RWPE2 (cell line): ENCODE results near the gene IKZF3.
A peak's percentile ranks its signal among the peaks of the same experiment; 100 is the strongest.
"Not testable (repeated sequence)": the region's sequence is repeated elsewhere in the genome, so short reads cannot be mapped to it uniquely, and the experiment has no call there.

ENCODE experiments used
- ATAC-seq: fragments of 200-7000 bp; cut with Tn5 transposase; 3 replicates; pipeline ENCODE4 v1.9.1; 2021; ENCODE audit warnings: low read depth
- DNase-seq: peaks from one replicate; pipeline ENCODE4 v3.0.0-alpha.2; 2020; ENCODE audit warnings: low spot score
- H3K27ac ChIP-seq: fragments of 450-650 bp; 2 replicates; pipeline ENCODE4 v1.5.1; 2017; ENCODE audit warnings: mild to moderate bottlenecking; ENCODE audit not compliant: poor library complexity, severe bottlenecking
- H3K27me3 ChIP-seq: fragments of 250-450 bp; sonication (Bioruptor Pico); 2 replicates; pipeline ENCODE4 v1.5.1; 2021; ENCODE audit warnings: mild to moderate bottlenecking, moderate library complexity; ENCODE audit not compliant: insufficient read depth, poor library complexity, severe bottlenecking
- H3K36me3 ChIP-seq: fragments of 250-450 bp; sonication (Bioruptor Pico); 2 replicates; pipeline ENCODE4 v1.5.1; 2020; ENCODE audit warnings: low read depth, mild to moderate bottlenecking, moderate library complexity
- H3K4me1 ChIP-seq: fragments of 250-450 bp; sonication (Bioruptor Pico); 2 replicates; pipeline ENCODE4 v1.5.1; 2021; ENCODE audit warnings: mild to moderate bottlenecking, moderate library complexity; ENCODE audit not compliant: insufficient read depth, poor library complexity, severe bottlenecking
- H3K4me3 ChIP-seq: fragments of 250-450 bp; sonication (Bioruptor Pico); 2 replicates; pipeline ENCODE4 v1.5.1; 2021; ENCODE audit warnings: mild to moderate bottlenecking, moderate library complexity; ENCODE audit not compliant: severe bottlenecking
- H3K9me3 ChIP-seq: fragments of 250-450 bp; sonication (Bioruptor Pico); 2 replicates; pipeline ENCODE4 v1.5.1; 2021; ENCODE audit warnings: mild to moderate bottlenecking, moderate library complexity; ENCODE audit not compliant: severe bottlenecking
- TF ChIP-seq, protein P1 (sequence below): fragments of 450-650 bp; IDR thresholded peaks from one replicate; pipeline ENCODE4 v1.5.1; 2017; ENCODE audit warnings: mild to moderate bottlenecking, moderate library complexity; ENCODE audit not compliant: poor library complexity, severe bottlenecking

The IKZF3 gene

DNA sequence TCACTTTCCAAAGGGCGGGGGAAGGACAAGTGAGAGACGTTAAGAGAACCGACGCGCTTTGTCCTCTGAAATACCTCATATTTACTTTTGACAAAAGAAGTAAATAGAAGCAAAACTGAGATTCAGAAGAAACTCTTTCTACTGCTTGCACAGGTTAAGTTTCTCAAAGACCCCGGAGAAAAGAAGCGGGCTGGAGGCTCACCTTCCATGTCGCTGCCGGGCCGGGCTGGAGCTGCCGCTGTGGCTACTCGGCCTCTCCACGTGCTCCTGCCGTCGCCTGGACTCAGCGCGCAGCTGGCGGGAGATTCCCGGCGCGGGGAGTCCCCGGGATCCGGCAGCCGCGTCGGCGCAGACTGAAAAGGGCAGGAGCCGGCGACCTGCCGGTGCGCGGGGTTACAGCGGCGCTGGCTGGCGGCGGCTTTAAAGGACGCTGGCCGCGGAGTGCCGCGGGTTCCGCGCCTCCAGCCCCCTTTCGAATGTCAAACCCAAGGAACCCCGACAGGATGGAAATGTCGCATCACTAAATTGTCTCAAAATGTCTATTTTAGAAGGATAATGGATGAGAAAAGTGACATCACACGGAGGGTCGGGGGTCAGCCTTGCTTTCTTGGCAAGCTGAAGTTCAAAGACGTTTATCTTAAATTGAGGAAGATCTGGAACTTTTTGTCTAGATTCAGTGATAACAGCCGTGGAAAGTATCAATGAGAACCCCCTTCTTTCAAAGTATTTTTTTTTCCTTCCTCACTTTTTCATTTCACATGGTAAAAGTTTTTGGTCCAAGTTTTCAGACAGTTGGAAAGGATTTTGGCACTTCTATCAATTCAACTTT lies at the start of gene IKZF3:
Gene IKZF3, minus strand, starts transcription at position 395 of the 829 bp plus-strand sequence. Its CDS starts 186 bp downstream, at position 209.
- Histone ChIP-seq H3K9me3 (no peaks in the 10 kb centered on the region), H3K27ac (no peak within 1 kb of the TSS), H3K4me1 (no peaks in the 10 kb centered on the region), H3K27me3 (peaks cover 51% of the 10 kb centered on the region), H3K36me3 (no peaks in the 10 kb centered on the region), H3K4me3 (no peak within 1 kb of the TSS)
- TF ChIP-seq, protein P1, sequence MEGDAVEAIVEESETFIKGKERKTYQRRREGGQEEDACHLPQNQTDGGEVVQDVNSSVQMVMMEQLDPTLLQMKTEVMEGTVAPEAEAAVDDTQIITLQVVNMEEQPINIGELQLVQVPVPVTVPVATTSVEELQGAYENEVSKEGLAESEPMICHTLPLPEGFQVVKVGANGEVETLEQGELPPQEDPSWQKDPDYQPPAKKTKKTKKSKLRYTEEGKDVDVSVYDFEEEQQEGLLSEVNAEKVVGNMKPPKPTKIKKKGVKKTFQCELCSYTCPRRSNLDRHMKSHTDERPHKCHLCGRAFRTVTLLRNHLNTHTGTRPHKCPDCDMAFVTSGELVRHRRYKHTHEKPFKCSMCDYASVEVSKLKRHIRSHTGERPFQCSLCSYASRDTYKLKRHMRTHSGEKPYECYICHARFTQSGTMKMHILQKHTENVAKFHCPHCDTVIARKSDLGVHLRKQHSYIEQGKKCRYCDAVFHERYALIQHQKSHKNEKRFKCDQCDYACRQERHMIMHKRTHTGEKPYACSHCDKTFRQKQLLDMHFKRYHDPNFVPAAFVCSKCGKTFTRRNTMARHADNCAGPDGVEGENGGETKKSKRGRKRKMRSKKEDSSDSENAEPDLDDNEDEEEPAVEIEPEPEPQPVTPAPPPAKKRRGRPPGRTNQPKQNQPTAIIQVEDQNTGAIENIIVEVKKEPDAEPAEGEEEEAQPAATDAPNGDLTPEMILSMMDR: peak; percentile 80
- peak; percentile 70 for DNase-seq
- peak; percentile 95 for ATAC-seq

DNA sequence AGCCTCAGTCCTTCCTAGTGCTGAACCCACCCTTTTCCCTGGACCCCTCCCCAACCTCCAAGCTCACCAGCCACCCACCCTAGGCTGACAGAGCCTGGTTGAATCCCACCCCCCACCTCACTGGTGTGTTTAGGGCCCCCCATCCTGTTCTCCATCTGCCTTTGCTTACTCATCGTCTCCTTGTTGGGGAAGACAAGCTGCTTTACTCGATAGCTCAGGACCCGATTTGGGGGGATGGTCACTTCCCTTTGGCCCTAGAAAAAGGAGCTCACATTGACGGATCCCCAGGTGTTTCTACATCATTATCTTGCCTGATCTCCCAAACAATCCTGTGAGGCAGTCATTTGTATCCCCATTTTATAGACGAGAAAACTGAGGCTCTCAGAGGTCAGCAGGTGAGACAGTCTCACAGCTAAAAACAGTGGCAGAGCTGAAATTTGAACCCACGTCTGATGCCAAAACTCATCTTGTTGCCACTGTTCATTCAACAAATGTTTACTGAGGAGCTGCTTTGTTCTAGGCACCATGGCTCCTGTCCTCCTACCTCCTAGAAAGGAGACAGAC lies 44.8 kb upstream of the IKZF3 start:
- Histone ChIP-seq H3K36me3 (no peaks in the 10 kb centered on the region), H3K27me3 (no peaks in the 10 kb centered on the region), H3K4me1 (no peaks in the 10 kb centered on the region), H3K27ac (no peak overlapping the region), H3K9me3 (no peaks in the 10 kb centered on the region), H3K4me3 (no peak overlapping the region)
- TF ChIP-seq, protein P1: no peak
- no peak for ATAC-seq
- DNase-seq: no peak

DNA sequence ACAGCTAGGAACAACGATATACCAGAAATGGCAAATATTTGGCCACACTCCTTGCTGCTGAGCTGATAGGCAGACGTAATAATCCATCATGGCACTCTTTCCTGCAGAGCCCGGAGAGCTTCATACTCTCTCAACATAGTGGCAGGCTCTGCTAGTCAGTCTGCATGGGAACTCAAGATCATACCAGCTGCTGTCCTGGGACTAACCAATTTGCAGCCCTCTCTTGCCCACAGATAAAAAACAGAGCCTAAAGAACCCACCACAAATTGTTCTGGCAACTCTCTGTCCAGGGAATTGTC lies 40.8 kb upstream of the IKZF3 start:
- no peaks in the 10 kb centered on the region for H3K4me1 ChIP-seq
- ATAC-seq: no peak
- no peak for DNase-seq
- H3K36me3 ChIP-seq: no peaks in the 10 kb centered on the region
- TF ChIP-seq, protein P1: no peak
- no peaks in the 10 kb centered on the region for H3K9me3 ChIP-seq
- H3K4me3 ChIP-seq: no peak overlapping the region
- no peaks in the 10 kb centered on the region for H3K27me3 ChIP-seq
- no peak overlapping the region for H3K27ac ChIP-seq

DNA sequence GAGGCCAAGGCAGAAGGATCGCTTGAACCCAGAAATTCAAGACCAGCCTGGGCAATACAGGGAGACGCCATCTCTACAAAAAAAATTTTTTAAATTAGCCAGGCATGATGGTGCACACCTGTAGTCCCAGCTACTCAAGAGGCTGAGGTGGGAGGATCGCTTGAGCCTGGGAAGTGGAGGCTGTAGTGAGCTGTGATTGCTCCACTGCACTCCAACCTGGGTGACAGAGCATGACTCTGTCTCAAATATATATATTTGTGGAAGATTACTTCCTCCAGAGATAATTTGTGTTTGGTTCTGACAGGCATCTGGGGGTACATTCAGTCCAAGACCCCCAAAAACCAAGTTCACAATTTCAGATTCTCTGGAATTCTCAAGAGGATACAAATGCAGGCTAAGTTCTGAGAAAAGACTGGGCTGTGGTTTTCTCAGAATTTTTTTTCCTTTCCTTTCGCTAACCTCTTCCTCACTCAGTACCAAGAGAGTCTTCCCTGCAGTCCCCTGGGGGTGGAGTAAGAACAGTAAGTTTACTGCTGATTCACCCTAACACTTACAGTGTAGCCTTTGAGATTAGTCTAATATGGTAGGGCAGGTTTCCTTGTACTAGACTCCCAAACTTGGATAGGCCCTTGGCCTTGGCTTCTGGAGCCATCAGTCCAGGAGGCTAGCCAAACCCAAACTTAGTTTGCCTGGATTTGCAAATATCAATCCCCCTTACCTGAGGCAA lies 39.2 kb upstream of the IKZF3 start:
- no peaks in the 10 kb centered on the region for H3K27me3 ChIP-seq
- TF ChIP-seq, protein P1: no peak
- ATAC-seq: no peak
- H3K27ac ChIP-seq: no peak overlapping the region
- H3K36me3 ChIP-seq: no peaks in the 10 kb centered on the region
- H3K4me3 ChIP-seq: no peak overlapping the region
- no peaks in the 10 kb centered on the region for H3K4me1 ChIP-seq
- H3K9me3 ChIP-seq: peaks cover 2% of the 10 kb centered on the region
- DNase-seq: no peak

DNA sequence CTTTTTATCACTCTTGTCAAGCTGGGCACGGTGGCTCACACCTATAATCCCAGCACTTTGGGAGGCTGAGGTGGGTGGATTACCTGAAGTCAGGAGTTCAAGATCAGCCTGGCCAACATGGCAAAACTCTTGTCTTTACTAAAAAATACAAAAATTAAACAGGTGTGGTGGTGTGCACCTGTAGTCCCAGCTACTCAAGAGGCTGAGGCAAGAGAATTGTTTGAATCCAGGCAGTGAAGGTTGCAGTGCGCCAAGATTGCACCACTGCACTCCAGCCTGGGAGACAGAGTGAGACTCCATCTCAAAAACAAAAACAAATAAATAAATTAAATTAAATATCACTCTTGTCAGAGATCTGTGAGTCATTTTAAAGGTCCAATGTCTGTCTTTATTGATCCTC lies 37.9 kb upstream of the IKZF3 start:
- H3K9me3 ChIP-seq, H3K4me1 ChIP-seq, H3K36me3 ChIP-seq, H3K4me3 ChIP-seq, H3K27ac ChIP-seq, ATAC-seq, H3K27me3 ChIP-seq, DNase-seq: not testable (repeated sequence)
